ENCODE results near the gene SHFL.

The SHFL gene

DNA sequence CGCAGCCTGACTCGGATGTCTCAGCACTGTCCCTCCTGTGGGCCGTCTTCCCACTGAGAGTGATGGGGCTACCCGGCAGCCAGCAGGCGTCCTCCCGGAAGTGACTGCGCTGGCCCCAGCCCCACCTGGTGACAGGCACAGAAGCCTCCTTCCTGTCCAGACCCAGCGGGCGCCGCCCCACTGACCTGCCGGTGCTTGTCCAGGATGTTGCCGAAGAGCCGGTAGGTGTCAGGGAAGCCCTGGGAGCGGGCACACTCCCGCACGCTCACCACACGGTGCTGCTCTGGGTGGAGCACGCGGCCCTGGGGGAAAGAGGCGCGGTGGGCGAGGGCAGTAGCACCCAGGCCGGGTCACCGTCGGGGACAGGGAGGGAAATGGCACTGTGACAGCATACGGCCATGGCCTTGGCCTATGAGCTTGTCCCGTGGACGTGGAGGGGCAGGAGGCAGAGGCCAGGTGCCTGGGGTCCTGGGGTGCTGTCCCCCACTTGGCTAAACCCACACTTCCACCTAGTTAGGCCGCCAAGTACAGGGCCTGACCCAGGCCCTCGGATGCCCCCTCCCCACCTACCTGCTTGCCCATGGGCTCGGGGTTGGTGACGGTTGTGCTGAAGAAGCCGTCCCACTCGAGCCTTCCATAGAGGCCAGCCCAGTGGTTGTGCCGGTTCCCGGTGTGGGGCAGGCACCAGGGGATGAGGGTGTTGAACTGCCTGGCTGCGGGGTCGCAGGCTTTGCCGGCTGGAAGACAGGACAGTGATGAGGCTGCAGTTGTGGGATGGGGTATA lies 49.6 kb downstream of the SHFL start:
- DNase-seq, result no peak

DNA sequence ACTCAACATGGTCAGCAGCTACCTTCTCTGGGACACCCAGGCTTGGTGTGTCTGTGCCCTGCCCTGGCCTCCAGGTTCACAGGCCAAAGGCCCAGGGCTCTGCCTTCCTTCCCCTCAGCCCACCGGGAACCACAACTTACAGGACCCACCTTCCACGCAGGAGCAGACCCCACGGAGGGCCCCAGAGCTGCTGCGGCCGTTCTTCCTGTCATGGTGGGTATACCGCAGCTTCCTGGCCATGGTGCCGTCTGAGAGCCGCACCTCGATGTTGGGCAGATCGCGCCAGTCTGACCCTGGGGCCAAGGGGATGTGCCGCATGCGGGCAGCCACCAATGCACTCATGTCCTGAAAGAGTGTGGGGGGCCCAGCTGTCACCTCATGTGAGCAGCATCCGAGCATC lies 50.8 kb downstream of the SHFL start:
- no peak for DNase-seq

DNA sequence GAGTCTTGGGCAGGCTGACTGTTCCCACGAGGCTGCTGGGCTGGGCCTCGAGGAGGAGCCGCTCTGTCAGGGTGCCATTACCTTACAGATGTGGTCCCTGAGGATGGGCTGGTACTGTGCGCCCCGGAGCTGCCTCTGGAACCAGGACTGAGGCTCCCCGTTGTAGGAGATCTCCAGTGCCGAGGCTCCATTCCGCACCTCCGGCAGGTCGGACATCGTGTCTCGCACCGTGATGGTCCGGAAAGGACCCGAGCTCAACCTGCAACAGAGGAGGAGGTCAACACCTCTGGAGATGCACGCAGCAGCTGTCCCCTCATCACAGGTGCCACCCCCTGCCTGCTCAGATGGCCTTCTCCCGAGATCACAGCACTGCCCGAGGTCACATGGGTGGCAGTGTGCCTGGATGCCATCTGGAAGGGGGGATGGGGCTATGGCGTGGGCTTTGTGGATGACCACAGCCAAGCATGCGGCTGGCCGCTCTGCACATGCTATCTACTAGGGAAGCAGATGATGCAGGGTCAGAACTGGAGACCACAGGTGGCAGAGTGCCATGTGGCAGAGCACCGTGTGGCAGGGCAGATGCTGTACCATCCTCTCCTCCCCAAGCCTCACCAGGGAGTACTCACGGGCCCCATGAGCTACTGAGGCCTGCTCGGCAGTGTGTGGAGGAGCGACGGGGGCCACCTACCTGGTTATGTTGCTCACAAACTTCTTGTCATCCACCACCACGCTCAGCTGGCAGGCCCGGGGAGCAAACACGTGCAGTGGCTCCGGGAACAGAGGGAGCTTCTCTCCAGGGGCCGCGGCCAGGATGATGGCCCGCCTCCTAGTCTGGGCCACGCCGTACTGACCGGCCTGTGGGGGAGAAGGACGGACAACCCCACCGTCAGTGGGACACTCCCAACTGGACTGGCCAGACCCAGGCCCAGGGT lies 51.9 kb downstream of the SHFL start:
- no peak for DNase-seq

DNA sequence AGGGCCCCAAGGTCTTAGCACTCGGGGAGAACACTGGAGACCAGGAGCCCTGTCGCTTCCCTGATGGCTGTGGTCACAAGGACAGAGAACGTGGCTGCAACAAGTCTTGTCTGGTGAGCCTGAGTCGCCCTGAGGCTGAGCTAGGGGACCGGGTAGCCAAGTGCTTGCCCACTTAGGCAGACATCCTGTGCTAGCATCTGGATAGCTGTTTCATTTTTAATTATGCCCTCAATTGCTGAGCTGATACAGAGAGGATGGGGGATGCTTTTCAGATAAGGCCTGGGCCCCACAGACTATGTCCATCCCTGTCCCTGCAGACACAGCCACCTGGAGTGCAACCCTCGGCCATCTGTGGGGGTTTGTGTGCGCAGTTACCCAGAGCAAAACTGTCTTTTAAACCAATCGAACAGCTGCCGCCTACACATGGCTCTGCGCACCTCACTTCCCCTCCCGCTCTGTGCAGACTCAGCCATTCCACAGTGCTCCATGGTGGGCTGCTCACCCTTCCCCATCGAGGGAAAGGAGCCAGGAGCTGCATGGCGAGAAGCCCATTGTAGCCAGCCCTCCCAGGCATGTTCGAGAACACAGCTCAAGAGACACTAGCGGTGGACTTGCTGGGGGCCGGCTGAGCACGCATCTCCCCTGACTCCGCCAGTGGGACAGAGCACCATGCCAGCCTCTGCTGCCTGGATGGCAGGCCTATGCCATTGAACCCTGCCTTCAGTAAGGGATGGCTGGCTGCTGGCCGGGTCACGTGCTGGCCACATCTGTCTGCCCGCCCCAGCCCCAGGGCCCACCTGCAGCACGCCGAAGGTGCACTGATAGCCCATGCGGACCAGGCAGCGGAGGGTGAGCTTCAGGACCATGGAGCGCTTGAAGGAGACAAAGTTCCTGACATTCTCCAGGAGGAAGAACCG lies 53.0 kb downstream of the SHFL start:
- no peak for DNase-seq

DNA sequence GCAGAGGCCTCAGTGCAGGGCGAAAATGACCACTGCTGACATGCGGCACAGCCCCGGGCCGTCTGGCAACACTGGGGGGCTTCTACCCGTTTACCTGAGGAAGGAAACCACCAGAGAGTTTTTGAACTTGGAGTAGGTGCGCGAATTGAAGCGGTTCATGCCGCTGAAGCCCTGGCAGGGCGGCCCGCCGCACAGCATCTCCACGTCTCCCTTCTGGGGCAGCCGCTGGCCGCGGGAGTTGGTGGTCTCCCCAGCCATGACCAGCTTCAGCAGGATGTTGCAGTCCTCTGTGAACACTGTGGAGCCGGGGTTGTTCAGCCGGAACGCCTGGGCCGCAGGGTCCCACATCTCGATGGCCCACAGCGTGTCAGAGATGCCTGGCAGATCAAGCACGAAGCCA lies 53.8 kb downstream of the SHFL start:
- no peak for DNase-seq

DNA sequence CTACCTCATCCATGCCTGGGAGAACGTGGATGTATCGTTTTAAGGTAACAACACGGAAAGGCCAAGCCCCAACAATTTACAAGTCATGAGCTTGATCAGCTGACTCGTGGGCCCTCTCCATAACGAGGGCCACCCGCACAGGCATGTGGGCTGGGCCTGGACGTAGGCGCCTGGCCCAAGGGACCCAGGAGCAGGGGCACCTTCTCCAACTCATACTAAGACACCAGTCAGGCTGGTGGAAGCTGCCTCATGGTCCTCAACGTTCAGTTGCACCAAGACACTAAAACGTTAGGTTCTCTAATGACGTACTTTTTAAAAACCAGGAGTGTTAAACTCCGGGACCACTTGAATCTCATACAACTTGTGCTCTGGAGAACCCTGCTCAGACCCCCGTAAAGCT lies 55.4 kb downstream of the SHFL start:
- DNase-seq, result no peak

DNA sequence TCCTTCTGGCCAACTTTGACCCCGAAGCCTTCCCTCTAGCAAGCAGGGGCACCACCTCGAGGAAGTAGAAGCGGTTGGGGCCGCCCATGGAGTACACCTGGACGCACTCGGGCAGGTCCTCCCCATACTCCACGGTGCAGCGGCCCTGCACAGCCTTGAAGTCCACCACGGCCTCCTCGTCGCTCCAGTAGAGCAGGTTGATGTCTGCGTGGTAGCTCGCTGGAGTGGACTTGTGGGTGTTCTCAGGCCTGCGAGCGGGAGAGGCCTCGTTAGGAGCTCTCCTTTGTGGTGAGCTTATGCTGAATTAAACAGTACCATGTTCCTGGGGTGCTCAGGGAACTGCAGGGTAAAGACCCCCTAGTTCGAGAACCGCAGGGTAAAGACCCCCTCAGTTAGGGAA lies 55.9 kb downstream of the SHFL start:
- no peak for DNase-seq
